Measurements from ENCODE around the gene CCL3. TPM values are rescaled to one million over a fixed set of nuclear protein-coding genes. Genes with fewer than 3 reads are reported as not detected.
A peak's percentile ranks its signal among the peaks of the same experiment; 100 is the strongest.

Gene CCL3
- total and polyA plus RNA-seq, 2 donors (not counting 3 experiments of a cell fraction or from before 2014, with no cell fraction given): not detected

DNA sequence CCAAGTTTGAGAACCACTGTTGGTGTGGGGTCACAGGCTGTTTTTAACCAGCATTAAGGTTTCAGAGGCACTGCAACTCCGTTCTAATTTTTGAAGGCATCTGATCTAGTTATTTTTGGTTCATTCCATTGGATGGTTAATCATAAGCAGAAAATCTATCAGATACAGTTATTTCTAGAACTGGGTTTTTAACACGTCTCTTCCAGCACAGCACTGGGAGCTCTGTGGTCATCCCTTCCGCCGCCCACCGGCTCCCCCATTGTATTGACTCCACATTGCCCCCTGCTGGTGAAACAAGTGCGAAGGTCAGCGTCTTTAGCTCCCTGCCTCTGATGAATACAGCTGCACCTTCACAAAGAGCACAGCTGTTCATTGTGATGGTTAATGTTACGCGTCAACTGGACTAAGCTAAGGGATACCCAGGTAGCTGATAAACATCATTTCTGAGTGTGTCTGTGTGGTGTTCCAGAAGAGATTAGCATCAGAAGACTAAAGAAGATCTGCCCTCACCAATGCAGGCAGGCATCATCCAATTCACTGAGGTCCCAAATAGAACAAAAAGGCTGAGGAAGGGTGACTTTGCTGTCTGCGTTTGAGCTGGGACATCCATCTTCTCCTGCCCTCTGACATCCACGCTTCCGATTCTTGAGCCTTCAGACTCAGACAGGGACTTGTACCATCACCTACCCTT, 17.4 kb downstream of the CCL3 start:
- Histone ChIP-seq H2AFZ (ENCODE audit: low read depth, low read length) (no peak overlapping the region), H3K4me2 (ENCODE audit: insufficient read depth, low read length) (no peak overlapping the region), H3K9ac (replicated peaks; ENCODE audit: extremely low read depth, insufficient read depth, low read length) (no peak overlapping the region), H3K36me3 (ENCODE audit: control insufficient read depth in 2 of 2, extremely low read depth in 1 of 2, insufficient read depth in 2 of 2, low read length in 2 of 2) (no peaks in the 10 kb centered on the region), H3K79me2 (ENCODE audit: control insufficient read depth, insufficient read depth, low read length) (no peaks in the 10 kb centered on the region), H3K27me3 (ENCODE audit: control insufficient read depth in 2 of 2, insufficient read depth in 2 of 2, low read length in 2 of 2) (peaks cover 4 to 10% of the 10 kb centered on the region in 2 experiments), H3K4me1 (ENCODE audit: control insufficient read depth, extremely low read depth, insufficient read depth, low read length) (no peaks in the 10 kb centered on the region), H3K4me3 (replicated peaks in 1 of 3; ENCODE audit: insufficient read depth in 1 of 3, low read depth in 1 of 3, low read length in 3 of 3) (no peak overlapping the region), H3K9me3 (replicated peaks; ENCODE audit: control insufficient read depth, insufficient read depth, low read length) (no peaks in the 10 kb centered on the region), H3K9me1 (replicated peaks; ENCODE audit: control insufficient read depth, extremely low read depth, insufficient read depth, low read length) (no peaks in the 10 kb centered on the region), H4K20me1 (replicated peaks; ENCODE audit: control insufficient read depth, extremely low read depth, insufficient read depth, low read length) (no peaks in the 10 kb centered on the region), H3K27ac (ENCODE audit: insufficient read depth, low read depth, low read length) (no peak overlapping the region)
- BruUV-seq (replicated peaks): no TSS peak
- dilution Hi-C loops (cut with MboI; ENCODE audit: extremely low pct_ligation_motif_present, low sequenced_read_pairs): no loop called here
- ChIA-PET POLR2A (interaction anchor here (1.0 to 1.1 kb wide), 3 partner anchors 95 to 103 kb away, joined by 3 to 5 read pairs (median 4); no protein-coding TSS in a partner anchor), CTCF (interaction anchor here (0.6 to 11.3 kb wide), 47 partner anchors 8 to 410 kb away, joined by 3 to 467 read pairs (median 6); partner anchors contain the start of genes CCL14, CCL15, CCL16 and CCL23)
- intact Hi-C loops (cut with micrococcal nuclease): loop anchor here (1.0 to 10.0 kb wide), 5 partner anchors 64 to 228 kb away; no protein-coding TSS in a partner anchor
- DNase-seq (ENCODE audit: low read depth, low spot score) (peak; percentile 58), FAIRE-seq (no peak)
- TF ChIP-seq EZH2 (IDR thresholded peaks at IDR 0.05; ENCODE audit: borderline replicate concordance, low read depth, low read length, severe bottlenecking): no peak
- TF ChIP-seq, protein P1, sequence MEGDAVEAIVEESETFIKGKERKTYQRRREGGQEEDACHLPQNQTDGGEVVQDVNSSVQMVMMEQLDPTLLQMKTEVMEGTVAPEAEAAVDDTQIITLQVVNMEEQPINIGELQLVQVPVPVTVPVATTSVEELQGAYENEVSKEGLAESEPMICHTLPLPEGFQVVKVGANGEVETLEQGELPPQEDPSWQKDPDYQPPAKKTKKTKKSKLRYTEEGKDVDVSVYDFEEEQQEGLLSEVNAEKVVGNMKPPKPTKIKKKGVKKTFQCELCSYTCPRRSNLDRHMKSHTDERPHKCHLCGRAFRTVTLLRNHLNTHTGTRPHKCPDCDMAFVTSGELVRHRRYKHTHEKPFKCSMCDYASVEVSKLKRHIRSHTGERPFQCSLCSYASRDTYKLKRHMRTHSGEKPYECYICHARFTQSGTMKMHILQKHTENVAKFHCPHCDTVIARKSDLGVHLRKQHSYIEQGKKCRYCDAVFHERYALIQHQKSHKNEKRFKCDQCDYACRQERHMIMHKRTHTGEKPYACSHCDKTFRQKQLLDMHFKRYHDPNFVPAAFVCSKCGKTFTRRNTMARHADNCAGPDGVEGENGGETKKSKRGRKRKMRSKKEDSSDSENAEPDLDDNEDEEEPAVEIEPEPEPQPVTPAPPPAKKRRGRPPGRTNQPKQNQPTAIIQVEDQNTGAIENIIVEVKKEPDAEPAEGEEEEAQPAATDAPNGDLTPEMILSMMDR (IDR thresholded peaks at IDR 0.05; ENCODE audit: extremely low read depth in 1 of 2, insufficient read depth in 1 of 2, low read depth in 1 of 2, low read length in 2 of 2): peak; percentile 73 to 82

DNA sequence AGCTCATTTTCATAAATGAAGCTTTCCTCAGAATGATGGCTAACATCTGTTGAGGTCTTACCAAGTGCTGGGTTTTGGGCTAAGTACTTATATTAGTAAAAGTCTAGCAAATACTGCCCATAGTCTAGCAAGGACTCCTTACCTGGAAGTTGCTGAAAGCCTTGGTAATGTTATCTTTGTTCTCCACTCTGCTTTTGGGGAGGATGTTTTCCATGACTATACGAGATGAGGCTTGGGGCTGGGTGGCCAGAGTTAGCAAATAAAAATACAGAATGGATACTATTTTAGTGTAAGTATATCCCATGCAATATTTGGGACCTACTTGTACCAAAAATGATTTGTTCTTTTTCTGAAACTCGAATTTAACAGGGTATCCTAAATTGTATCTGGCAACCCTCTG, 18.2 kb downstream of the CCL3 start:
- ChIA-PET POLR2A (no interaction called here), CTCF (interaction anchor here (0.9 to 11.3 kb wide), 19 partner anchors 13 to 112 kb away, joined by 4 to 467 read pairs (median 9); partner anchors contain the start of genes CCL14, CCL15, CCL16 and CCL3)
- no peak overlapping the region for H3K4me3 ChIP-seq (replicated peaks in 1 of 3; ENCODE audit: insufficient read depth in 1 of 3, low read depth in 1 of 3, low read length in 3 of 3)
- no peak for DNase-seq (ENCODE audit: low read depth, low spot score)
- H3K9me1 ChIP-seq (replicated peaks; ENCODE audit: control insufficient read depth, extremely low read depth, insufficient read depth, low read length): no peaks in the 10 kb centered on the region
- no peak overlapping the region for H3K4me2 ChIP-seq (ENCODE audit: insufficient read depth, low read length)
- H3K27me3 ChIP-seq (ENCODE audit: control insufficient read depth in 2 of 2, insufficient read depth in 2 of 2, low read length in 2 of 2): peaks cover 0 to 4% of the 10 kb centered on the region in 2 experiments
- H3K9ac ChIP-seq (replicated peaks; ENCODE audit: extremely low read depth, insufficient read depth, low read length): no peak overlapping the region
- TF ChIP-seq JUN (IDR thresholded peaks at IDR 0.05; ENCODE audit: borderline replicate concordance, insufficient read depth, insufficient read length, low read depth) (no peak), EZH2 (IDR thresholded peaks at IDR 0.05; ENCODE audit: borderline replicate concordance, low read depth, low read length, severe bottlenecking) (no peak), GATA2 (IDR thresholded peaks at IDR 0.05; ENCODE audit: insufficient read depth, insufficient read length, low read depth, low read length) (no peak), POLR2AphosphoS5 (IDR thresholded peaks at IDR 0.05; ENCODE audit: insufficient read depth, low read depth, low read length) (no peak), MYC (IDR thresholded peaks at IDR 0.05; ENCODE audit: low read depth, low read length) (no peak)
- TF ChIP-seq, protein P2, sequence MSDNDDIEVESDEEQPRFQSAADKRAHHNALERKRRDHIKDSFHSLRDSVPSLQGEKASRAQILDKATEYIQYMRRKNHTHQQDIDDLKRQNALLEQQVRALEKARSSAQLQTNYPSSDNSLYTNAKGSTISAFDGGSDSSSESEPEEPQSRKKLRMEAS (IDR thresholded peaks at IDR 0.05; ENCODE audit: insufficient read depth, insufficient read length): no peak
- no peak overlapping the region for H3K27ac ChIP-seq (ENCODE audit: insufficient read depth, low read depth, low read length)
- no TSS peak for BruUV-seq (replicated peaks)
- no peaks in the 10 kb centered on the region for H3K4me1 ChIP-seq (ENCODE audit: control insufficient read depth, extremely low read depth, insufficient read depth, low read length)
- no peaks in the 10 kb centered on the region for H3K9me3 ChIP-seq (replicated peaks; ENCODE audit: control insufficient read depth, insufficient read depth, low read length)
- no peaks in the 10 kb centered on the region for H4K20me1 ChIP-seq (replicated peaks; ENCODE audit: control insufficient read depth, extremely low read depth, insufficient read depth, low read length)
- no peak for FAIRE-seq
- no peaks in the 10 kb centered on the region for H3K36me3 ChIP-seq (ENCODE audit: control insufficient read depth in 2 of 2, extremely low read depth in 1 of 2, insufficient read depth in 2 of 2, low read length in 2 of 2)
- no peak overlapping the region for H2AFZ ChIP-seq (ENCODE audit: low read depth, low read length)
- intact Hi-C loops (cut with micrococcal nuclease) (loop anchor here (1.0 to 10.0 kb wide), 5 partner anchors 63 to 227 kb away; no protein-coding TSS in a partner anchor), dilution Hi-C loops (cut with MboI; ENCODE audit: extremely low pct_ligation_motif_present, low sequenced_read_pairs) (no loop called here)
- no peaks in the 10 kb centered on the region for H3K79me2 ChIP-seq (ENCODE audit: control insufficient read depth, insufficient read depth, low read length)
